HEK293 (cell line): ENCODE results near the gene APPBP2.

Source experiments
- CTCF ChIA-PET: fragments of 350-600 bp; formaldehyde crosslinking; extraction: SDS; loops from one replicate; lab custom pipeline; 2021; ENCODE audit warnings: antibody characterized with exemption; lab: Yijun Ruan, JAX
- POLR2A ChIA-PET: fragments of 300-600 bp; formaldehyde crosslinking; extraction: SDS; loops from one replicate; lab custom pipeline; 2020; ENCODE audit warnings: antibody characterized with exemption, inconsistent platforms; lab: Yijun Ruan, JAX
- H3K27ac ChIP-seq: fragments of 200-500 bp; sonication (Bioruptor generic); 2 replicates; pipeline ENCODE4 v1.5.1; 2014; ENCODE audit warnings: low read depth, low read length, control low read depth, inconsistent platforms; ENCODE audit errors: extremely low read depth
- H3K36me3 ChIP-seq, 2 experiments: fragments of 200-500 bp in 1 of 2; sonication (Bioruptor generic) in 1 of 2; 1 replicate in 1 of 2; 2 replicates in 1 of 2; pipeline ENCODE4 v1.5.1; 2014 to 2017; ENCODE audit warnings: inconsistent platforms in 2 of 2, low read length in 2 of 2; ENCODE audit not compliant: control insufficient read depth in 2 of 2, insufficient read depth in 1 of 2
- H3K4me1 ChIP-seq: fragments of 200-500 bp; sonication (Bioruptor generic); 2 replicates; pipeline ENCODE4 v1.5.1; 2014; ENCODE audit warnings: mild to moderate bottlenecking, low read length, inconsistent platforms; ENCODE audit not compliant: control insufficient read depth, insufficient read depth
- H3K4me3 ChIP-seq: 2 replicates; pipeline ENCODE4 v1.5.1; 2011; ENCODE audit warnings: low read depth, mild to moderate bottlenecking, control low read depth, low read length, moderate library complexity
- H3K9me3 ChIP-seq: fragments of 200-500 bp; sonication (Bioruptor generic); 2 replicates; pipeline ENCODE4 v1.5.1; 2014; ENCODE audit warnings: low read depth, low read length, inconsistent platforms; ENCODE audit not compliant: control insufficient read depth, insufficient read depth
- PATZ1 ChIP-seq: fragments of 450-650 bp; formaldehyde crosslinking; IDR thresholded peaks from 2 replicates; pipeline ENCODE4 v1.5.1; 2016; ENCODE audit warnings: missing biosample characterization, missing genetic modification characterization
- SETDB1 ChIP-seq: IDR thresholded peaks from one replicate; pipeline ENCODE4 v1.6.1; 2017; ENCODE audit warnings: mild to moderate bottlenecking, low read length, moderate library complexity, mixed read lengths; ENCODE audit not compliant: insufficient read length
- ZBTB49 ChIP-seq: fragments of 450-650 bp; formaldehyde crosslinking; IDR thresholded peaks from 2 replicates; pipeline ENCODE4 v1.5.1; 2016; ENCODE audit warnings: missing biosample characterization, missing genetic modification characterization, low read depth
- ZBTB7A ChIP-seq: fragments of 450-650 bp; formaldehyde crosslinking; IDR thresholded peaks from 2 replicates; pipeline ENCODE4 v1.5.1; 2016; ENCODE audit warnings: low read depth, missing biosample characterization, missing genetic modification characterization
- ZFP37 ChIP-seq: fragments of 450-650 bp; formaldehyde crosslinking; IDR thresholded peaks from 2 replicates; pipeline ENCODE4 v1.5.1; 2016; ENCODE audit warnings: missing biosample characterization, missing genetic modification characterization
- ZNF266 ChIP-seq: fragments of 450-650 bp; formaldehyde crosslinking; IDR thresholded peaks from 2 replicates; pipeline ENCODE4 v1.5.1; 2016; ENCODE audit warnings: missing biosample characterization, missing genetic modification characterization, low read depth
- ZNF324 ChIP-seq: fragments of 450-650 bp; formaldehyde crosslinking; IDR thresholded peaks from 2 replicates; pipeline ENCODE4 v1.5.1; 2016; ENCODE audit warnings: missing biosample characterization, missing genetic modification characterization
- ZNF350 ChIP-seq: fragments of 450-650 bp; formaldehyde crosslinking; IDR thresholded peaks from 2 replicates; pipeline ENCODE4 v1.5.0; 2017; ENCODE audit warnings: missing biosample characterization, mild to moderate bottlenecking, missing genetic modification characterization
- ZNF366 ChIP-seq: fragments of 450-650 bp; formaldehyde crosslinking; conservative IDR thresholded peaks from 2 replicates; pipeline ENCODE4 v1.5.1; 2016; ENCODE audit warnings: missing biosample characterization, missing genetic modification characterization
- ZNF473 ChIP-seq: fragments of 450-650 bp; formaldehyde crosslinking; IDR thresholded peaks from 2 replicates; pipeline ENCODE4 v1.5.1; 2017; ENCODE audit warnings: missing biosample characterization, missing genetic modification characterization
- ZNF48 ChIP-seq: fragments of 450-650 bp; formaldehyde crosslinking; IDR thresholded peaks from 2 replicates; pipeline ENCODE4 v1.5.1; 2016; ENCODE audit warnings: missing biosample characterization, missing genetic modification characterization
- ZNF707 ChIP-seq: fragments of 450-650 bp; formaldehyde crosslinking; IDR thresholded peaks from 2 replicates; pipeline ENCODE4 v1.5.1; 2016; ENCODE audit warnings: missing biosample characterization, missing genetic modification characterization
- ZNF837 ChIP-seq: fragments of 450-650 bp; formaldehyde crosslinking; IDR thresholded peaks from 2 replicates; pipeline ENCODE4 v1.5.1; 2016; ENCODE audit warnings: missing biosample characterization, missing genetic modification characterization
- TF ChIP-seq, protein P1 (sequence below): fragments of 450-650 bp; formaldehyde crosslinking; IDR thresholded peaks from 2 replicates; pipeline ENCODE4 v1.5.1; 2017; ENCODE audit warnings: missing biosample characterization, missing genetic modification characterization
- TF ChIP-seq, protein P2 (sequence below): fragments of 450-650 bp; formaldehyde crosslinking; conservative IDR thresholded peaks from 2 replicates; pipeline ENCODE4 v1.5.1; 2016; ENCODE audit warnings: low read depth, missing biosample characterization, missing genetic modification characterization

APPBP2 gene

DNA sequence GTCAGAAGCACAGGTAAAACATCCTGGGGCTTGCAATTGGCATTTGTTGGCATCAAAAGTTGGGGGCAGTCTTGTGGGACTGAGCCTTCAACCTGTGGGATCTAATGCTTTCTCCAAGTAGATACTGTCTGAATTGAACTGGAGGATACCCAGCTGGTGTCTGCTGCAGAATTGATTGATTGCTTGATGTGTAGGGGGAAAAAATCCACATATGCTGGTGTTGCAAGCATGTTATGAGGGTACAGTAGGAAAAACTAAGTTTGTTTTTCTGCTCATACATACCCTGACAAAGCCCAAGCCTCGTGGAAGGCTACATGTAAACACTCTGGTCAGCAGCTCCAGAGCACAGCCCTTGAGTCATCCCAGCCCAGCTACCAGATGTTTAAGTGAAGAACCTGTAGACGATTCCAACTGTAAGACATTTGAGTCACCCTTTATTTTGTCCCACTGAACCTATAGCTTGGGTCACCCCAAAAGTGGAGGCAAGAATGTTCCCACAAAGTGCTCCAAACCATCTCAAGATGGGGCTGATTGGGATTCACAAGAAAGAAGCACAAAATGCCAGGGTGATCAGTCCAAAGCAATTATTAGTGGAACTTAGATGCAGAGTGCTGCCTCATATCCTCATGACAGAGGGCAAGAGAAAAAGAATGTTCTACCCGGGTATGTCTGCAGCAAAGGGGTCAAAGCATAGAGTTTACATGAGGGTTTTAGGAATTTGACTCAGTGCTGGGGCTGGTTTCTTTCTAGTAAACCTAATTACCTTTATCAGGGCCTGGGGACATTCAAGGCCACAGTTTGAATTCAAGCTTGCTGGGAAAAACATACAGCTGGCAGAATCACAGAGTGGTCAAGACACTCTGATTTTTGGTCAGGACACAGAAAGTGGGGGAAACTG, 9.6 kb upstream of the APPBP2 start:
- Histone ChIP-seq H3K27ac (no peak overlapping the region), H3K36me3 (no peaks in the 10 kb centered on the region), H3K4me1 (no peaks in the 10 kb centered on the region), H3K4me3 (no peak overlapping the region), H3K9me3 (no peaks in the 10 kb centered on the region)
- TF ChIP-seq ZNF324, result no peak
- TF ChIP-seq, protein P1, sequence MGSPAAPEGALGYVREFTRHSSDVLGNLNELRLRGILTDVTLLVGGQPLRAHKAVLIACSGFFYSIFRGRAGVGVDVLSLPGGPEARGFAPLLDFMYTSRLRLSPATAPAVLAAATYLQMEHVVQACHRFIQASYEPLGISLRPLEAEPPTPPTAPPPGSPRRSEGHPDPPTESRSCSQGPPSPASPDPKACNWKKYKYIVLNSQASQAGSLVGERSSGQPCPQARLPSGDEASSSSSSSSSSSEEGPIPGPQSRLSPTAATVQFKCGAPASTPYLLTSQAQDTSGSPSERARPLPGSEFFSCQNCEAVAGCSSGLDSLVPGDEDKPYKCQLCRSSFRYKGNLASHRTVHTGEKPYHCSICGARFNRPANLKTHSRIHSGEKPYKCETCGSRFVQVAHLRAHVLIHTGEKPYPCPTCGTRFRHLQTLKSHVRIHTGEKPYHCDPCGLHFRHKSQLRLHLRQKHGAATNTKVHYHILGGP (tag by site-specific recombination), result 0 out of 2 replicates have a peak, but pooled peaks have one; percentile 21
- POLR2A ChIA-PET, result interaction anchor here (0.6 to 1.1 kb wide), 2 partner anchors 10 to 14 kb away, joined by 3 to 4 read pairs; partner anchors contain the start of gene APPBP2
- CTCF ChIA-PET, result interaction anchor here (1.8 kb wide), 1 partner anchor 12 kb away, joined by 10 read pairs; no protein-coding TSS in a partner anchor

DNA sequence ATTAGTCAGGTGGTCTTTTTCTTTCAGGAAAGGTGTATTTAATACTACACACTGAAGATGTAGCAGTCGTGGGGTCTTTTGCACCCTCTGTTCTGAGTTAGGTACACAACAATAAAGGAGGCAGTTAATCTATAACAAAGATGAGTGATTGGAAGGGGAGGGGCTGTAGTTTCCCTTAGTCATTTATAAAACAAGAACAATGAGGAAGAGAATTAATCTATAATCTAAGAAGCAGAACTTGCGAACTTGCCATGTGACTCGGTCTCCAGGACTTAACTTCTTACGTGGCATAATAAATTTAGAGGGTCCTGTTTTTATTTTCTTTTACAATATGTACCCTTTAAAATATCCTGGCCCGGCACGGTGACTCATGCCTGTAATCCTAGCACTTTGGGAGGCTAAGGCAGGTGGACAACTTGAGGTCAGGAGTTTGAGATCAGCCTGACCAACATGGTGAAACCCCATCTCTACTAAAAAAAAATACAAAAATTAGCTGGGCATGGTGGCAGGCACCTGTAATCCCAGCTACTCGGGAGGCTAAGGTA, 8.6 kb upstream of the APPBP2 start:
- Histone ChIP-seq H3K4me1 (no peaks in the 10 kb centered on the region), H3K36me3 (no peaks in the 10 kb centered on the region), H3K27ac (no peak overlapping the region), H3K9me3 (no peaks in the 10 kb centered on the region), H3K4me3 (no peak overlapping the region)
- ChIA-PET CTCF (interaction anchor here (0.6 kb wide), 1 partner anchor 34 kb away, joined by 5 read pairs; no protein-coding TSS in a partner anchor), POLR2A (no interaction called here)
- TF ChIP-seq ZNF266, result no peak
- no peak for TF ChIP-seq ZBTB49
- TF ChIP-seq ZNF366 (tag by site-specific recombination), result no peak
- TF ChIP-seq, protein P2, sequence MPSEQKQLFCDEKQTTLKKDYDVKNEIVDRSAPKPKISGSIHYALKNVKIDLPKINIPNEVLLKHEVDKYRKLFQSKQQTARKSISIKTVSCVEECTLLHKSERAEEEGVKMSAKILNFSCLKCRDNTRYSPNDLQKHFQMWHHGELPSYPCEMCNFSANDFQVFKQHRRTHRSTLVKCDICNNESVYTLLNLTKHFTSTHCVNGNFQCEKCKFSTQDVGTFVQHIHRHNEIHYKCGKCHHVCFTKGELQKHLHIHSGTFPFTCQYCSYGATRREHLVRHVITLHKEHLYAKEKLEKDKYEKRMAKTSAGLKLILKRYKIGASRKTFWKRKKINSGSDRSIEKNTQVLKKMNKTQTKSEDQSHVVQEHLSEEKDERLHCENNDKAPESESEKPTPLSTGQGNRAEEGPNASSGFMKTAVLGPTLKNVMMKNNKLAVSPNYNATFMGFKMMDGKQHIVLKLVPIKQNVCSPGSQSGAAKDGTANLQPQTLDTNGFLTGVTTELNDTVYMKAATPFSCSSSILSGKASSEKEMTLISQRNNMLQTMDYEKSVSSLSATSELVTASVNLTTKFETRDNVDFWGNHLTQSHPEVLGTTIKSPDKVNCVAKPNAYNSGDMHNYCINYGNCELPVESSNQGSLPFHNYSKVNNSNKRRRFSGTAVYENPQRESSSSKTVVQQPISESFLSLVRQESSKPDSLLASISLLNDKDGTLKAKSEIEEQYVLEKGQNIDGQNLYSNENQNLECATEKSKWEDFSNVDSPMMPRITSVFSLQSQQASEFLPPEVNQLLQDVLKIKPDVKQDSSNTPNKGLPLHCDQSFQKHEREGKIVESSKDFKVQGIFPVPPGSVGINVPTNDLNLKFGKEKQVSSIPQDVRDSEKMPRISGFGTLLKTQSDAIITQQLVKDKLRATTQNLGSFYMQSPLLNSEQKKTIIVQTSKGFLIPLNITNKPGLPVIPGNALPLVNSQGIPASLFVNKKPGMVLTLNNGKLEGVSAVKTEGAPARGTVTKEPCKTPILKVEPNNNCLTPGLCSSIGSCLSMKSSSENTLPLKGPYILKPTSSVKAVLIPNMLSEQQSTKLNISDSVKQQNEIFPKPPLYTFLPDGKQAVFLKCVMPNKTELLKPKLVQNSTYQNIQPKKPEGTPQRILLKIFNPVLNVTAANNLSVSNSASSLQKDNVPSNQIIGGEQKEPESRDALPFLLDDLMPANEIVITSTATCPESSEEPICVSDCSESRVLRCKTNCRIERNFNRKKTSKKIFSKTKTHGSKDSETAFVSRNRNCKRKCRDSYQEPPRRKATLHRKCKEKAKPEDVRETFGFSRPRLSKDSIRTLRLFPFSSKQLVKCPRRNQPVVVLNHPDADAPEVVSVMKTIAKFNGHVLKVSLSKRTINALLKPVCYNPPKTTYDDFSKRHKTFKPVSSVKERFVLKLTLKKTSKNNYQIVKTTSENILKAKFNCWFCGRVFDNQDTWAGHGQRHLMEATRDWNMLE, result no peak
- no peak for TF ChIP-seq ZBTB7A (tag by site-specific recombination)

- POLR2A ChIA-PET, result no interaction called here
- Histone ChIP-seq H3K9me3 (no peaks in the 10 kb centered on the region), H3K27ac (no peak overlapping the region), H3K36me3 (no peaks in the 10 kb centered on the region), H3K4me3 (no peak overlapping the region), H3K4me1 (no peaks in the 10 kb centered on the region)
- CTCF ChIA-PET, result interaction anchor here (0.6 kb wide), 1 partner anchor 35 kb away, joined by 5 read pairs; no protein-coding TSS in a partner anchor
- TF ChIP-seq SETDB1 (no peak), PATZ1 (tag by site-specific recombination) (no peak), ZFP37 (tag by site-specific recombination) (no peak), ZNF48 (tag by site-specific recombination) (no peak), ZNF350 (tag by site-specific recombination) (no peak), ZNF473 (tag by site-specific recombination) (no peak), ZNF707 (no peak), ZNF837 (no peak)
These were observed 8.0 kb upstream of the APPBP2 start for GRCh38 chr17:60534010-60534555.
